ES-I3 (cell line): ENCODE measurements around the gene SENP2.
"Not testable (repeated sequence)": the region's sequence is repeated elsewhere in the genome, so short reads cannot be mapped to it uniquely, and the experiment has no call there.

ENCODE experiments used
- H3K36me3 ChIP-seq: 2 replicates; pipeline ENCODE4 v1.6.1; 2013; ENCODE audit warnings: mild to moderate bottlenecking, low read length, control low read depth, moderate library complexity; ENCODE audit not compliant: insufficient read depth
- H3K4me1 ChIP-seq: 2 replicates; pipeline ENCODE4 v1.6.1; 2013; ENCODE audit warnings: mild to moderate bottlenecking, control low read depth, low read length; ENCODE audit not compliant: insufficient read depth
- H3K9ac ChIP-seq: 2 replicates; pipeline ENCODE4 v1.6.1; 2013; ENCODE audit warnings: low read depth, mild to moderate bottlenecking, low read length, moderate library complexity
- H3K9me3 ChIP-seq: 2 replicates; pipeline ENCODE4 v1.6.1; 2013; ENCODE audit warnings: mild to moderate bottlenecking, low read length, moderate library complexity; ENCODE audit not compliant: control insufficient read depth, insufficient read depth

Gene SENP2

DNA sequence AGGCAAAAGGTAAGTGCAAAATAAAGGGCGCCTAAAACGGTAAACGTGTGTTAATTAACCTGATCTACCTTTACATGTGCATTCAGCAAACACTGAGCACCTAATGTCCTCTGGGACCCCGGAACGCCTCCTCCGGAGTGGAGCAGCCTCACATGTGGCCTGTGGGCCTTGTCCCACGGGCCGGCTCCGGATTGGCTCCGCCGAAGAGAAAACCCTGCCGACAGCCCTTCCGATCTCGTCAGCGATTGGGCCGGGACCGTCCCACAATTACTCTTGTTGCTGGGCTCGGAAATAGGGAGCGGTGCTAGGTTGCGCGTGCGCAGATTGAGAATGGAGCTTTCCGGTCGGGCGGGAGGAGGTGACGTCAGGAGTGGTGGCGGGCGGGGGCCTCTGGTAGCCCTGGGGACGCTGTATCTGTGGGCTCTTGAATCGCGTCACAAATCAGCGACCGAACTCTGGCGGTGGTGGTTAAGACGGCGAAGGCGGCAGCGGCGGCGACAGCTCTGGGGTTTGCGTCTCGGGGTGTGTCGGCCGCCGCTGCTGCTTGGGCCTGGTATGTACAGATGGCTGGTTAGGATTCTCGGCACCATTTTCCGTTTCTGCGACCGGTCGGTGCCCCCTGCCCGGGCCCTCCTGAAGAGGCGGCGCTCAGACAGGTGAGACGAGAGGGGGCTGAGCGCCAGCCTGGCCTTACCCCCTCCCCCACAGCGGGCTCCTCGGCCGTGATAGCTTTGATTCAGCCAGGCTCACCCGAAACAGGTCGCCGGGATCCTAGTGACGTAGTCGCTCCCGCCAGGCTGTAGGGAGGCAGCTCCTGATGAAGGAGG is at the start of gene SENP2:
Gene SENP2, plus strand, starts transcription at position 437 of the 827 bp plus-strand sequence. Its CDS starts 119 bp downstream, at position 556.
- peak within 1 kb of the TSS; percentile 75 for H3K9ac ChIP-seq
- no peaks in the 10 kb centered on the region for H3K4me1 ChIP-seq
- no peaks in the 10 kb centered on the region for H3K36me3 ChIP-seq
- H3K9me3 ChIP-seq = no peaks in the 10 kb centered on the region

DNA sequence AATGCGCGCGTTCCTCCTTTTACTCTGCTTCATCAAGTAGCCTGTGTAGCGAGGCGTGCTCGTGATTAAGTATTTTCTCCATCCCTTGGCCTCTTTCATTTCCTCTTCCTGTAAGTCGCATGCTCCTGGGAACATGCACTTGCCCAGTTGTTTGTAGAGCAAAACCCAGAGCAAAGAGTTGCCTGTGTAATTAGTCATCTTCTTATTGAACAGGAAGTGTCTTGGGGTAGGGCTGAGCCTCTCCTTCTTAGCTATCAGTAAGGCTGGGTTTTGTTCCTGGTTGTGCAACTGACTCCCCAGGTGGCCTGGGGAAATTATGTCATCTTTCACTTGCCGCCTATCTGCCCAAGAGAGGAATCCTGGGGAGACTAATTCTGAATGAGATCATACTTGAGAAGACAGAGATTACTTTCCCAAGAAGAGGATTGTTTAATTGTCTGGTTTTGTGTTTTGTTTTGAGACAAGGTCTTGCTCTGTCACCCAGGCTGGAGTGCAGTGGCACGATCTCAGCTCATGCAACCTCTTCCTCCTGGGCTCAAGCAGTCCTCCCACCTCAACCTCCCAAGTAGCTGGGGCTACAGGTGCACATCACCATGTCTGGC is 48.6 kb upstream of the SENP2 start:
- Histone ChIP-seq H3K9me3 (no peaks in the 10 kb centered on the region), H3K4me1 (no peaks in the 10 kb centered on the region; the same call in 1 of the 2 replicates), H3K36me3 (no peaks in the 10 kb centered on the region), H3K9ac (no peak overlapping the region)

DNA sequence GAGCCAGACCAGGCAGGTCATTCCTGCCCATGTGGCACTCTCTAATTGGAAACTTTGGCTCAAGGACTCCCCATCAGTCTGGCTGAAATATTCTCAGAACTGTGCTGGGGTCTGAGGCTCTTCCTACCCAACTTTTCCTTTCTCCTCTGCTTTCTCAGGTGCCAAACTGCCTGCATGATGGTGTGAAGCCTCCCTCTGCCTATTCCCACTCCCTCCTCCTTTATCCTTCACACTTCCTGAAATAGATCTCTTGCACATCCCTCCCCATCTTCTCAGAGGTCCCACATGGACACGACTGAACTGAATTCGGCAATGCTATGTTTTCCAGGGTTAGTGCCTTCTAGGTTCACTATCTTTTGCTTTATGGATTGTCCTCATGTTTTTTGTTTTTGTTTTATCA is 46.2 kb upstream of the SENP2 start:
- Histone ChIP-seq H3K4me1 (no peaks in the 10 kb centered on the region; the same call in none of the 2 replicates), H3K36me3 (no peaks in the 10 kb centered on the region), H3K9me3 (no peaks in the 10 kb centered on the region), H3K9ac (no peak overlapping the region)

DNA sequence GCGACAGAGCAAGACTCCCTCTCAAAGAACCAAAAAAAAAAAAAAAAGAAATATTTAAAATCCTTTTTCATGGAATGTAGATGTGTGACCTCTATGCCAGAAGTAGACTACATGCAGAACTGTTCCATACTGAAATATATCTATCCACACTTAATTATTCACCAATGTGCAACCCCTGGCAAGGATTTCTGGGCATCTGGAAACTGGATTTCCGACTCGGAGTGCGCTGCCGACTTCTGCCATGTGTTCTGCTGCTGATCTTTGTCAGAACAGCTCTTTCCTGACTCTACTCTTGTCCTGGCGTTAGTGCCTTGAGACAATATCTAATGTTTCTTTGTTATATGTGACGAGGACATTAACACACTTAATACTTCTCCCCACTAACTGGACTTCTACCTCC is 45.4 kb upstream of the SENP2 start:
- H3K9me3 ChIP-seq = no peaks in the 10 kb centered on the region
- no peaks in the 10 kb centered on the region for H3K36me3 ChIP-seq
- H3K9ac ChIP-seq = no peak overlapping the region
- H3K4me1 ChIP-seq = no peaks in the 10 kb centered on the region; the same call in none of the 2 replicates

DNA sequence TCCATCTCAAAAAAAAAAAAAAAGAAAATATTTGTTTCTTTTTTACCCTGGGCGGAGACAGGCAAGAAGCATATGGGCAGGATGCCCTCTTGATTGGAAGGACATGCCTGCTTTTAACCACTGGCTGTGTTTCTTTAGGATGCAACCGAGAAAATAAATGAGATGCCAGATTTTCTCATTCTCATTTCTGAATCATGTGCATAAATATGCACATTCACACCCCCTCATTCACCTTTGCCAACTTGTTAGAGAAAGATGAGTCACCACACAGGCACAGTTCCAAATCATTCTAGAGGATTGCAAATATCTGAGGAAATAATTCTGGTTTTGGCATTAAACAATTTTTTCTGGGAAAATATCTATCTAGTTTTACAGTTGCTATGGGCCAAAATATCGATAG is 37.0 kb upstream of the SENP2 start:
- no peak overlapping the region for H3K9ac ChIP-seq
- no peaks in the 10 kb centered on the region for H3K9me3 ChIP-seq
- H3K36me3 ChIP-seq = no peaks in the 10 kb centered on the region
- H3K4me1 ChIP-seq = no peaks in the 10 kb centered on the region; the same call in none of the 2 replicates

DNA sequence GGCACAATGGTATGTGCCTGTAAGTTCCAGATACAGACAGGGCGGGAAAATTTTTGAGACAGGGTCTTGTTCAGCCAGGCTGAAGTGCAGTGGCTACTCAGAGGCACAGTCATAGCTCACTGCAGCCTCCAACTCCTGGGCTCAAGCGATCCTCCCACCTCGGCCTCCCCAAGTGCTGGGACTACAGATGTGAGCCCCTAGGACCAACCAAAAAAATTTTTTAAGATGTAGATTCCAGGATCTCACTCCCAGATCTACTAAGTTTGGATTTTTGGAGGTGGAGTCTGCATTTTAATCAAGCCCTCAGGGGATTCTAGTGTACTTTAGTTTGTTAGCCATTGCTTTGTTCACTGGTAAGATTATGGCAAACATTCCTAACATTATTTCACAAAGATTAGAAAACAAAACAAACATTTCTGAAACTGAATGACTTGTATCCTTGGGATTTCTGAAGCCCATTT is 36.4 kb upstream of the SENP2 start:
- Histone ChIP-seq H3K4me1 (no peaks in the 10 kb centered on the region; the same call in none of the 2 replicates), H3K9me3 (no peaks in the 10 kb centered on the region), H3K36me3 (no peaks in the 10 kb centered on the region), H3K9ac (no peak overlapping the region)

DNA sequence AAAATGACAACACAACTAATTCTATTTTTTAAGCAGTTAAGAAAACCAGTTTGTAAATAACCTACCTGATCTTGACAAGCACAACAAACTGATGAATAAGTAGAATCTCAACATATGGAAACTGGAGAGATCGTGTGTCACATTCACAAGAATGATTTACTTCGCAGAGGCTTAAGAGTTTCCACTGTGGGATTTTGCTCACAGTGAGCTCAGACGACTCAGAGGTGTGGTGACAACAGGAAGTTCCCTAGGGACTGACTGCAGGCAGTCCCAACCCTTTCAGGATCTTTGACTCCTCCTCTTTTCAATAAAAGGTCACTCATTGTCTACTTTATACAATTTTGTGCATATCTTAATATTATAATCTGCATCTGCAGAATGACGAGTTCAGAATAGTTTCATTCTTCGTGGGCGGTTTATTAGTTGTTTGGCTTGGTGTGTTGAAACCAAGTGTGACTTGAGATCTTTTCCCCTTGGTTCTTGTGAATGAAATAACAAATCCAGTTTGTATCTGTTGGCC is 33.7 kb upstream of the SENP2 start, which contains the start of gene LIPH:
Gene LIPH, minus strand, starts transcription at position 231 of the 520 bp plus-strand sequence. Its CDS starts 117 bp downstream, at position 114.
- Histone ChIP-seq H3K4me1 (no peaks in the 10 kb centered on the region; the same call in 1 of the 2 replicates), H3K9ac (no peak within 1 kb of the TSS; the same call in 1 of the 2 replicates), H3K9me3 (no peaks in the 10 kb centered on the region), H3K36me3 (no peaks in the 10 kb centered on the region)

DNA sequence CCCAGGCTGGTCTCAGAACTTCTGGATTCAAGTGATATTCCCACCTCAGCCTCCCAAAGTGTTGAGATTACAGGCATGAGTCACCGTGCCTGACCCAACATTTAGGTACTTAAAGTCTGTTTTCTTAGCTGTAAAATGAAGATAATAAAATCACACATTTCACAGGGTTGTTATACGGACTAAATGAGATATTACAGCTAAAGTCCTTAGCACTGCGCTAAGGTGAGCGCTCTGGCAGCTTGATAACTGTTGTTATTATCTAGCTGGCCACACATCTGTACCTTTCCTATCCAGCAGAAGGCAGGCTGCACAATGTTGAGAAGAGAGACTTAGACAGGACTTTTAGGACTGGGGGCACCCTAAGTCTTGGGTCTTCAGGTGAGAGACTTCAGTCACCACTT is 31.0 kb upstream of the SENP2 start:
- Histone ChIP-seq H3K9me3 (no peaks in the 10 kb centered on the region), H3K9ac (no peak overlapping the region), H3K4me1 (peaks cover 6% of the 10 kb centered on the region), H3K36me3 (no peaks in the 10 kb centered on the region)

DNA sequence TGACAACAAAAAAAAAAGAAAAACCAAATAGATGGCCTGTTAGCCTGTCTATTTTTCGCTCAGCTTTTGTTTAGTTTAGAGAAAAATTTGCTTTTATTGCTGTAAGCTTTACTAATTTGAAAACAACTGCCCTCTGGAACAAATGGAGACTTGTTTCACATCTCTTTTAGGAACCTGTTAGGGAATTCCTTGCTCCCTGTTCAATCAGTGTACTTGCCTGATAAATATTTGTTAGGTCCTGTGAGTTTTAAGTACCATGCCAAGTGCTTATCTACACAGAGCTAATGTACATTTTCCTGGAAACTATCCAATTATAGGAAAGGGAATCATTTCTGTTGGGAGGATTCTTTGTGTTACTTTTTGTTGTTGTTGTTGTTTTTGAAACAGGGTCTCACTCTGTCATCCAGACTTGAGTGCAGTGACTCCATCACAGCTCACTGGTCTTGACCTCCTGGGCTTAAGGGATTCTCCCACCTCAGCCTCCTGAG is 30.2 kb upstream of the SENP2 start:
- Histone ChIP-seq H3K4me1 (peaks cover 7% of the 10 kb centered on the region), H3K9ac (no peak overlapping the region), H3K9me3 (no peaks in the 10 kb centered on the region), H3K36me3 (no peaks in the 10 kb centered on the region)

DNA sequence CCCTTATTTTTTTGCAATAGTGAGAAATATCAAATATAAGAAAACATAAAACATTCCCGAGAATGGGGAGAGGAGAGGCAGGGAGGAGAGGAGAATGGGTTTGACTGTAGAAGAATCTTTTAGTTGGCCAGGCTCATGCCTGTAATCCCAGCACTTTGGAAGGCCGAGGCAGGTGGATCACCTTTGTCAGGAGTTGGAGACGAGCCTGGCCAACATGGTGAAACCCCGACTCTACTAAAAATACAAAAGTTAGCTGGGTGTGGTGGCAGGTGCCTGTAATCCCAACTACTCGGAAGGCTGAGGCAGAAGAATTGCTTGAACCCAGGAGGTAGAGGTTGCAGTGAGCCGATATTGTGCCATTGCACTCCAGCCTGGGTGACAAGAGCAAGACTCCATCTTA is 29.5 kb upstream of the SENP2 start:
- not testable (repeated sequence) for H3K36me3 ChIP-seq, H3K9ac ChIP-seq, H3K9me3 ChIP-seq
- peaks cover 14% of the 10 kb centered on the region for H3K4me1 ChIP-seq

DNA sequence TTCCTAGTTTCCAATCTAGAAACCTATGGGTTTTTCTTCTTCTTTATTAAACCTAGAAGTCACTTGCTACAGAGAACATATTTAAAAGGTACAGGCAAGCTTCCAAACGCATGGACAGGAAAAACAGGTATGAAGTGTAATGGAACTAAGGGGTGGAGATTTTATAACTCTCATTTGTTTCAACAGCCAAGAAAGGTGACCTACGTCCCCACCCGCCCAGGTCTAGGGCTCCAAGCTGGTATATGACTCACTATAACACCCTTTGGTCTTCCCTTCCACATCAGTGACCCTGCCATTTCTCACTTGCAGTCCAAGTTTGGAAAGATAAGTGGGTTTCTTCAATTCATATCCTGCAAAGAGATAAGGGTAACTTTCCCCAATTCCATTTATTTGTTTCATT is 27.7 kb upstream of the SENP2 start:
- Histone ChIP-seq H3K9me3 (no peaks in the 10 kb centered on the region), H3K9ac (no peak overlapping the region), H3K36me3 (no peaks in the 10 kb centered on the region), H3K4me1 (peaks cover 21% of the 10 kb centered on the region)

DNA sequence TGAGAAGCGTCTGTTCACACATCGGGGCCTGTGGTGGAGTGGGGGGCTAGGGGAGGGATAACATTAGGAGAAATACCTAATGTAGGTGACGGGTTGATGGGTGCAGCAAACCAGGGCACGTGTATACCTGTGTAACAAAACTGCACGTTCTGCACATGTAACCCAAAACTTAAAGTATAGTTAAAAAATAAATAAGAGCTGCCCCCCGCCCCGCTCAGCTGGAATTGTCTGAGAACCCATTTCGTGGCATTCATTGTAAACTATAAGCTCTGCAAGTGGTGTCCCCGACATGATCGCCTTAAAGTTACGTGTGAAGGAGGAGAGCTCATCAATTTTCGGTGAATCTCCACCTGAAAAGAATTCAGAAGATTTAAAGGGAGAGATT is 26.4 kb upstream of the SENP2 start:
- Histone ChIP-seq H3K9me3 (no peaks in the 10 kb centered on the region), H3K36me3 (no peaks in the 10 kb centered on the region), H3K4me1 (peaks cover 21% of the 10 kb centered on the region), H3K9ac (peak overlapping the region; percentile 33)

DNA sequence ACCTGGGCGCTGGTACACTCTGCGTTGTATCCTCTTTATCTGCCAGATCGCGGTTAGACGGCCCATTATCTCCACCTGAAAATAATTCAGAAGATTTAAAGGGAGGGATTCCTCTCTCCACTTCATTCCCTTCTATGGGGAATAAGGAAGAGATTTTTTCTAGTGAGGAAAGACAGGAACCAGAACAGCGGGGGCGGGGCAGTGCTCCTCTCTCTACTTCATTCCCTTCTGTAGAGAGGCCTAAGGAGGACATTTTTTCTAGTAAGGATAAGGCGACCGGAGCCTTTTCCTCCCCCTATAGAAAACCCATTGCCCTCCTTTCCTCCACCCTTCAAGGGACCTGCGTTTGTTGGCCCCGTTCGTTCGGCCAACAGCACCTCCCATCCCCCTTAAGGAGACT is 25.4 kb upstream of the SENP2 start:
- Histone ChIP-seq H3K9me3 (no peaks in the 10 kb centered on the region), H3K36me3 (no peaks in the 10 kb centered on the region), H3K9ac (peak overlapping the region; percentile 17; the same call in 1 of the 2 replicates), H3K4me1 (peaks cover 21% of the 10 kb centered on the region)

DNA sequence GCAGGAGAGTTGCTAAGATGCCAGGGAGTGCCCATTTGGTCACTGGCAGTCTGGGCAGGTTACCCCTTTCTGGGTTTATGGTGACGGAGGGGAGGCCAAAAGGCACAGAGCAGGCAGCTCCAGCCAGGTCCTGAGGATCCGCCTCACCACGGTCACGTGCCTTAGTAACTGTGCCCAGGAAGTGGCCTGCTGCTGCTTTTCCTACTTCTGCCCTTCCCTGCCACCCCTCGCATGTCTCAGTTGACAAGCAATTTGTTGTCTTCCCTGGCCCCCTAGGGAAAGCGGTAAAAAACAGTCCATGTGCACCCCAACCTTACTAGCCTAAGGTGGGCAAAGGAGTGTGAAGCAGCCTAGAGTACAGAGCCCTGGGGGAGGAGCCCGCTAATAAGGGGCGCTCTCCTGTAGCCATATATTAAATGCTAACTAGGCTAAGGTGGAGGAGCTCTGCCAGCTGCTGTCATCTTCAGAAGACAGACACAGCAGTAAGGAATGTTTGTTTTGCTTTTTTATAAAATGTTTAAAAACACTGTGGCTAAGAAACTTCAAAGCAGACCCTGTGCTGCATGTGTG is 24.6 kb upstream of the SENP2 start:
- Histone ChIP-seq H3K9ac (0 out of 2 replicates have a peak overlapping the region, but pooled peaks have one; percentile 7), H3K9me3 (no peaks in the 10 kb centered on the region), H3K4me1 (peaks cover 21% of the 10 kb centered on the region), H3K36me3 (no peaks in the 10 kb centered on the region)
